CD4-positive, alpha-beta T cell (primary cell): Measurements from ENCODE around the gene LAG3. TPM values are rescaled to one million over a fixed set of nuclear protein-coding genes. Genes with fewer than 3 reads are reported as not detected.

Source experiments
- ATAC-seq: fragments of 200-7000 bp; cut with Tn5 transposase; one replicate; pipeline ENCODE4 v1.10.0; 2022; ENCODE audit warnings: mild to moderate bottlenecking; ENCODE audit not compliant: poor library complexity
- CTCF ChIA-PET: fragments of 350-600 bp; sonication (Branson Sonifier 250); formaldehyde crosslinking; loops from one replicate; lab custom pipeline; 2021; ENCODE audit warnings: antibody characterized with exemption, inconsistent platforms; lab: Charles Lee
- POLR2A ChIA-PET: fragments of 350-600 bp; sonication (Branson Sonifier 250); formaldehyde crosslinking; loops from one replicate; lab custom pipeline; 2021; ENCODE audit warnings: antibody characterized with exemption, inconsistent platforms; lab: Charles Lee
- DNase-seq, 14 experiments: peaks; one replicate each; pipeline ENCODE4 v3.0.0-alpha.2; 2013 to 2020; ENCODE audit warnings: mixed read lengths in 2 of 14
- H3K27ac ChIP-seq, 2 donors: one replicate each; pipeline versions ENCODE4 v1.5.1 to v1.7.0; 2013; ENCODE audit warnings: low read length in 2 of 2, low read depth in 1 of 2, mild to moderate bottlenecking in 1 of 2
- H3K27me3 ChIP-seq, 2 experiments: 1 replicate in 1 of 2; 2 replicates in 1 of 2; pipeline versions ENCODE4 v1.6.1 to v1.7.0; 2013; ENCODE audit warnings: low read length in 2 of 2, control low read depth in 1 of 2, mild to moderate bottlenecking in 1 of 2, moderate library complexity in 1 of 2; ENCODE audit not compliant: insufficient read depth in 2 of 2, control insufficient read depth in 1 of 2
- H3K36me3 ChIP-seq: one replicate; pipeline ENCODE4 v1.6.1; 2013; ENCODE audit warnings: low read length, control low read depth; ENCODE audit not compliant: insufficient read depth
- H3K4me1 ChIP-seq: one replicate; pipeline ENCODE4 v1.6.1; 2013; ENCODE audit warnings: low read length, control low read depth; ENCODE audit not compliant: insufficient read depth
- H3K4me3 ChIP-seq: one replicate; pipeline ENCODE4 v1.5.1; 2013; ENCODE audit warnings: mild to moderate bottlenecking, low read length, moderate library complexity
- H3K9me3 ChIP-seq, 2 experiments: 1 replicate in 1 of 2; 2 replicates in 1 of 2; pipeline versions ENCODE4 v1.6.1 to v1.7.0; 2013; ENCODE audit warnings: low read length in 2 of 2, mild to moderate bottlenecking in 2 of 2, control low read depth in 1 of 2, moderate library complexity in 1 of 2; ENCODE audit not compliant: control insufficient read depth in 1 of 2, insufficient read depth in 1 of 2
- H3K27ac Mint-ChIP-seq: one replicate; pipeline ENCODE4 v1.8.0; 2020; ENCODE audit warnings: mixed read lengths
- H3K27me3 Mint-ChIP-seq: one replicate; pipeline ENCODE4 v1.8.0; 2021; ENCODE audit warnings: mixed read lengths
- H3K36me3 Mint-ChIP-seq: one replicate; pipeline ENCODE4 v1.8.0; 2021; ENCODE audit warnings: low read depth, mixed read lengths
- H3K4me1 Mint-ChIP-seq: one replicate; pipeline ENCODE4 v1.8.0; 2021; ENCODE audit warnings: low read depth, mixed read lengths
- H3K4me3 Mint-ChIP-seq: one replicate; pipeline ENCODE4 v1.8.0; 2020; ENCODE audit warnings: mild to moderate bottlenecking, mixed read lengths
- H3K9me3 Mint-ChIP-seq: one replicate; pipeline ENCODE4 v1.8.0; 2020; ENCODE audit warnings: mixed read lengths
- CTCF ChIP-seq: fragments of 200-600 bp; IDR thresholded peaks from one replicate; pipeline ENCODE4 v1.8.0; 2022; ENCODE audit warnings: antibody characterized with exemption, mild to moderate bottlenecking
- intact Hi-C, 2 experiments: fragments of 100-400 bp; cut with DNase I in 1 of 2; cut with micrococcal nuclease in 1 of 2; formaldehyde crosslinking; loops; one replicate each; pipeline versions ENCODE4 v1.15.1 to v1.9.0; 2023 to 2025; cut with DNase I, micrococcal nuclease
- total RNA-seq, 174 experiments: library from RNA in 2 of 174; stranded (reverse) in 2 of 174; gene quantifications; one replicate each; pipeline ENCODE4 v1.2.3 and lab custom pipeline; 2021 to 2026

The LAG3 gene
- total RNA-seq, 2 experiments from 2014 or later = 0.82 to 1.4 TPM

DNA sequence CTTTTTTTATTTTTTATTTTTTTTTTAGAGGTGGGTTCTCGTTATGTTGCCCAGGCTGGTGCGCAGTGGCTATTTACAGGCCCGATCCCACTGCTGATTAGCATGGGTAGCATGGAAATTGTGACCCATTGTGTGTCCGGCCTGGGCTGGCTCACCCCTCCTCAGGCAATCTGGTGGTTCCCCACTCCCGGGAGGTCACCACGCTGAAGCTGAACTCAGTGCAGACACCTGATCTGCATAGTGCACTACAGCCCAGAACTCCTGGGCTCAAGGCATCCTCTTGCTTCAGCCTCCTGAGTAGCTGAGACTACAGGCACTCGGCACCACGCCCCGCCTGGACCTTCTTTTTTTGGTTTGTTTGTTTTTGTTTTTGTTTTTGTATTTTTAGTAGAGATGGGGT lies 11.5 kb downstream of the LAG3 start:
- CTCF ChIA-PET = interaction anchor here (1.4 to 1.9 kb wide), 2 partner anchors 17 to 88 kb away, joined by 3 to 5 read pairs; no protein-coding TSS in a partner anchor
- H3K4me1 ChIP-seq = peaks cover 89% of the 10 kb centered on the region
- Mint-ChIP-seq H3K36me3 (no peaks in the 10 kb centered on the region), H3K27ac (peak overlapping the region; percentile 93), H3K9me3 (no peaks in the 10 kb centered on the region), H3K27me3 (no peaks in the 10 kb centered on the region), H3K4me3 (peak overlapping the region; percentile 7), H3K4me1 (peaks cover 71% of the 10 kb centered on the region)
- no peaks in the 10 kb centered on the region for H3K27me3 ChIP-seq
- DNase-seq (no peak), ATAC-seq (no peak)
- intact Hi-C loops = no loop called here
- POLR2A ChIA-PET = interaction anchor here (0.6 to 1.2 kb wide), 2 partner anchors 31 to 90 kb away, joined by 3 to 4 read pairs; partner anchors contain the start of gene MLF2
- H3K9me3 ChIP-seq = no peaks in the 10 kb centered on the region
- peak overlapping the region in 1 of 2 donors; percentile 24 for H3K27ac ChIP-seq
- no peak overlapping the region for H3K4me3 ChIP-seq
- no peaks in the 10 kb centered on the region for H3K36me3 ChIP-seq
- TF ChIP-seq CTCF = no peak

DNA sequence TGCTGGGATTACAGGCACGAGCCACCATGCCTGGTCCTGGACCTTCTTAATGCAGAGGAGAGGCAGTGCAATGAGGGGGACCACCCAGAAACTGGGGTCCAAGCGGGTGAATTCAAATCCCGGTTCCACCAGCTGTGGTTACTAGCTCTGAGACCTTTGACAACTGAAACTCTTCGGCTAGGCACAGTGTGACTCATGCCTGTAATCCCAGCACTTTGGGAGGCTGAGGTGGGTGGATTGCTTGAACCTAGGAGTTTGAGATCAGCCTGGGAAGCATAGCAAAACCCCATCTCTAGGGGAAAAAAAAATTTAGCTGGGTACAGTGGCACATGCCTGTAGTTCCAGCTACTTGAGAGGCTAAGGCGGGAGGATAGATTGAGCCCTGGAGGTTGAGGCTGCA lies 12.0 kb downstream of the LAG3 start:
- Mint-ChIP-seq H3K27me3 (no peaks in the 10 kb centered on the region), H3K36me3 (peaks cover under 1% of the 10 kb centered on the region), H3K9me3 (no peaks in the 10 kb centered on the region), H3K4me1 (peaks cover 71% of the 10 kb centered on the region), H3K4me3 (no peak overlapping the region), H3K27ac (peak overlapping the region; percentile 93)
- peaks cover 89% of the 10 kb centered on the region for H3K4me1 ChIP-seq
- no peak for TF ChIP-seq CTCF
- POLR2A ChIA-PET = interaction anchor here (0.6 to 1.2 kb wide), 2 partner anchors 31 to 90 kb away, joined by 3 to 4 read pairs; partner anchors contain the start of gene MLF2
- CTCF ChIA-PET = interaction anchor here (1.4 to 1.9 kb wide), 2 partner anchors 17 to 88 kb away, joined by 3 to 5 read pairs; no protein-coding TSS in a partner anchor
- no peak for ATAC-seq
- H3K9me3 ChIP-seq = no peaks in the 10 kb centered on the region
- intact Hi-C loops = no loop called here
- H3K4me3 ChIP-seq = no peak overlapping the region
- H3K36me3 ChIP-seq = no peaks in the 10 kb centered on the region
- H3K27me3 ChIP-seq = no peaks in the 10 kb centered on the region
- peak overlapping the region; percentile 24 to 55 for H3K27ac ChIP-seq
- DNase-seq = peak in 1 of 14 experiments; percentile 16

DNA sequence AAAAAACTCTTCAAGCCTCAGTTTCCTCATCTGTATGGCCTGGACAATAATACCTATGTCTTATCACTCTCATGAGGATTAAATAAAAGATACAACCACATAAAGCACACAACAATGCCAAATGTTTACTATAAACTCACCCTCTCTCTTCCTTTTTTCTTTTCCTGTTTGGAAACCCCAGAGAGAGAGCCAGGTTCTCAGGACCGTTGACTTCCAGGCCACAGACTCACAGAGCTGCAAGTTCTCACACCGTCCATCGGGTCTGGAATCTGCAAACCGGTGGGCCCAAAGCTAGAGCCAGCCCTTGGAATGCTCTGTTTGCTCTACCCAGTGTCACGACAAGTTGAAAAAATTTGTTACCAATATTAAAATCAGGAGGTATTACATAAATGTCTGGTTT lies 12.4 kb downstream of the LAG3 start:
- Mint-ChIP-seq H3K27ac (peak overlapping the region; percentile 93), H3K36me3 (peaks cover 5% of the 10 kb centered on the region), H3K4me3 (no peak overlapping the region), H3K9me3 (no peaks in the 10 kb centered on the region), H3K4me1 (peaks cover 71% of the 10 kb centered on the region), H3K27me3 (no peaks in the 10 kb centered on the region)
- CTCF ChIA-PET = interaction anchor here (1.4 to 3.0 kb wide), 3 partner anchors 18 to 87 kb away, joined by 3 to 11 read pairs (median 5); partner anchors contain the start of gene MLF2
- no peak for ATAC-seq
- POLR2A ChIA-PET = interaction anchor here (1.2 kb wide), 1 partner anchor 32 kb away, joined by 4 read pairs; the partner anchor contains the start of gene MLF2
- peak overlapping the region; percentile 24 to 55 for H3K27ac ChIP-seq
- H3K4me1 ChIP-seq = peaks cover 87% of the 10 kb centered on the region
- no peaks in the 10 kb centered on the region for H3K36me3 ChIP-seq
- no peaks in the 10 kb centered on the region for H3K9me3 ChIP-seq
- peak in 1 of 14 experiments; percentile 28 for DNase-seq
- intact Hi-C loops = loop anchor here in 1 of 2 experiments (5.0 kb wide), 1 partner anchor 43 kb away; the partner anchor contains the start of gene P3H3
- H3K4me3 ChIP-seq = no peak overlapping the region
- no peak for TF ChIP-seq CTCF
- no peaks in the 10 kb centered on the region for H3K27me3 ChIP-seq
